Pancreas (tissue), 10 donors: Measurements from ENCODE around the gene HCFC1. TPM values are rescaled to one million over a fixed set of nuclear protein-coding genes. Genes with fewer than 3 reads are reported as not detected.

Experiments used
- ATAC-seq, 4 donors: fragments of 200-7000 bp; cut with Tn5 transposase; one replicate each; pipeline versions ENCODE4 v1.8.0 to v1.9.1; 2020; ENCODE audit warnings: mild to moderate bottlenecking in 4 of 4, moderate library complexity in 4 of 4
- DNase-seq, 6 donors: peaks; one replicate each; pipeline ENCODE4 v3.0.0-alpha.2; 2020
- FAIRE-seq: peaks from 2 replicates; lab custom pipeline; 2012; peaks lifted over from hg19 to GRCh38; lab: Jason Lieb, UNC
- H3K27ac ChIP-seq, 4 donors: fragments of 200-600 bp; sonication (generic); 1 replicate in 3 of 4; 2 replicates in 1 of 4; pipeline versions ENCODE4 v1.5.0 to v1.8.0; 2020
- H3K27me3 ChIP-seq, 4 donors: fragments of 200-600 bp; one replicate each; pipeline ENCODE4 v1.8.0; 2021
- H3K36me3 ChIP-seq, 3 donors: fragments of 200-600 bp; sonication (generic) in 1 of 3; one replicate each; pipeline versions ENCODE4 v1.5.0 to v1.8.0; 2020 to 2021
- H3K4me1 ChIP-seq, 3 donors: fragments of 200-600 bp; one replicate each; pipeline ENCODE4 v1.8.0; 2021
- H3K4me3 ChIP-seq, 4 donors: fragments of 200-600 bp; sonication (generic) in 2 of 4; one replicate each; pipeline versions ENCODE4 v1.5.0 to v1.8.0; 2020 to 2021
- H3K9me3 ChIP-seq, 4 donors: fragments of 200-600 bp; one replicate each; pipeline ENCODE4 v1.8.0; 2021
- WGBS, 2 donors: extraction: QIAGEN DNeasy Blood & Tissue Kit; methylation state at CpG; one replicate each; pipeline ENCODE4 v1.1.7; 2013; 5-methylcytosine and 5-hydroxymethylcytosine counted together
- intact Hi-C, 3 donors: fragments of 100-400 bp; cut with DNase I; formaldehyde crosslinking; loops; one replicate each; pipeline versions ENCODE4 v1.11.1 to v1.14.2; 2022
- polyA plus RNA-seq, 2 donors: library from polyadenylated mRNA; stranded (reverse); fragments of 200-250 nt; gene quantifications; one replicate each; pipeline ENCODE4 v1.2.3, GENCODE V29; 2013
- total RNA-seq, 6 donors: library from RNA; stranded (reverse); fragmentation: NEBNext Ultra II Directional in 4 of 6; extraction: Animal tissue kit (Norgen Biotek cat#: 25700) in 4 of 6; gene quantifications; one replicate each; pipeline versions ENCODE4 v1.2.1 to v1.2.4, GENCODE V29; 2021 to 2023
- TF ChIP-seq, protein P1 (sequence below), 4 donors: fragments of 200-600 bp; sonication (generic) in 3 of 4; IDR thresholded peaks; one replicate each; pipeline versions ENCODE4 v1.5.0 to v1.8.0; 2021; ENCODE audit warnings: antibody characterized with exemption in 4 of 4
- donor health status: healthy with polysubstance abuse.
- donor health status: DM: no; HTN: no; CAD: no; lungs with moderate emphysema.
- donor health status: DM: no; HTN: no; CAD: no.
- donor health status: control.
- donor health status: control.
- donor health status: Bipolar disorder and iron deficiency.
- donor health status: DM: yes; HTN: yes; CAD: no.
- donor health status: DM: no; HTN: no; CAD: no.
- donor health status: DM: no; HTN: no; CAD: no.
- donor health status: DM: yes; HTN: yes; CAD: no.

The HCFC1 gene
- total and polyA plus RNA-seq, 8 donors = 10.4 to 28.4 (median 16.6) TPM

GRCh38 chrX:154019061-154019621 is 47.5 kb upstream of the HCFC1 start:
- Histone ChIP-seq H3K4me3 (peak overlapping the region; percentile 27 to 68 (median 43)), H3K27ac (peak overlapping the region in 3 of 4 donors; percentile 42 to 63 (median 48)), H3K9me3 (no peaks in the 10 kb centered on the region), H3K36me3 (no peaks in the 10 kb centered on the region), H3K27me3 (no peaks in the 10 kb centered on the region), H3K4me1 (no peaks in the 10 kb centered on the region)
- no peak for FAIRE-seq
- peak in 1 of 4 donors; percentile 2 for ATAC-seq
- 0 to 29% methylated on average over 35 to 45 of the region's 45 CpGs for WGBS, 2 donors
- peak in 1 of 6 donors; percentile 62 for DNase-seq
- intact Hi-C loops = no loop called here
- TF ChIP-seq, protein P1, sequence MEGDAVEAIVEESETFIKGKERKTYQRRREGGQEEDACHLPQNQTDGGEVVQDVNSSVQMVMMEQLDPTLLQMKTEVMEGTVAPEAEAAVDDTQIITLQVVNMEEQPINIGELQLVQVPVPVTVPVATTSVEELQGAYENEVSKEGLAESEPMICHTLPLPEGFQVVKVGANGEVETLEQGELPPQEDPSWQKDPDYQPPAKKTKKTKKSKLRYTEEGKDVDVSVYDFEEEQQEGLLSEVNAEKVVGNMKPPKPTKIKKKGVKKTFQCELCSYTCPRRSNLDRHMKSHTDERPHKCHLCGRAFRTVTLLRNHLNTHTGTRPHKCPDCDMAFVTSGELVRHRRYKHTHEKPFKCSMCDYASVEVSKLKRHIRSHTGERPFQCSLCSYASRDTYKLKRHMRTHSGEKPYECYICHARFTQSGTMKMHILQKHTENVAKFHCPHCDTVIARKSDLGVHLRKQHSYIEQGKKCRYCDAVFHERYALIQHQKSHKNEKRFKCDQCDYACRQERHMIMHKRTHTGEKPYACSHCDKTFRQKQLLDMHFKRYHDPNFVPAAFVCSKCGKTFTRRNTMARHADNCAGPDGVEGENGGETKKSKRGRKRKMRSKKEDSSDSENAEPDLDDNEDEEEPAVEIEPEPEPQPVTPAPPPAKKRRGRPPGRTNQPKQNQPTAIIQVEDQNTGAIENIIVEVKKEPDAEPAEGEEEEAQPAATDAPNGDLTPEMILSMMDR (IDR thresholded peaks at IDR 0.05) = no peak

GRCh38 chrX:154018518-154019060 is 47.0 kb upstream of the HCFC1 start:
- DNase-seq (peak in 1 of 6 donors; percentile 38), ATAC-seq (no peak), FAIRE-seq (no peak)
- intact Hi-C loops = no loop called here
- H3K36me3 ChIP-seq = no peaks in the 10 kb centered on the region
- no peaks in the 10 kb centered on the region for H3K9me3 ChIP-seq
- peaks cover 0 to 4% (median 0%) of the 10 kb centered on the region in 4 donors for H3K27me3 ChIP-seq
- 72 to 73% methylated on average over 15 of the region's 15 CpGs for WGBS, 2 donors
- H3K4me1 ChIP-seq = no peaks in the 10 kb centered on the region
- TF ChIP-seq, protein P1 (IDR thresholded peaks at IDR 0.05) = no peak
- peak overlapping the region in 3 of 4 donors; percentile 42 to 63 (median 48) for H3K27ac ChIP-seq
- peak overlapping the region; percentile 27 to 68 (median 43) for H3K4me3 ChIP-seq

GRCh38 chrX:154017766-154018517 is 46.3 kb upstream of the HCFC1 start:
- Histone ChIP-seq H3K4me3 (no peak overlapping the region), H3K9me3 (no peaks in the 10 kb centered on the region), H3K27me3 (peaks cover 0 to 4% (median 0%) of the 10 kb centered on the region in 4 donors), H3K36me3 (no peaks in the 10 kb centered on the region), H3K4me1 (peaks cover 0 to 5% (median 0%) of the 10 kb centered on the region in 3 donors), H3K27ac (no peak overlapping the region)
- FAIRE-seq (no peak), DNase-seq (no peak), ATAC-seq (no peak)
- 90% methylated on average over 26 of the region's 26 CpGs for WGBS, 2 donors
- TF ChIP-seq, protein P1 (IDR thresholded peaks at IDR 0.05) = no peak
- intact Hi-C loops = no loop called here

DNA sequence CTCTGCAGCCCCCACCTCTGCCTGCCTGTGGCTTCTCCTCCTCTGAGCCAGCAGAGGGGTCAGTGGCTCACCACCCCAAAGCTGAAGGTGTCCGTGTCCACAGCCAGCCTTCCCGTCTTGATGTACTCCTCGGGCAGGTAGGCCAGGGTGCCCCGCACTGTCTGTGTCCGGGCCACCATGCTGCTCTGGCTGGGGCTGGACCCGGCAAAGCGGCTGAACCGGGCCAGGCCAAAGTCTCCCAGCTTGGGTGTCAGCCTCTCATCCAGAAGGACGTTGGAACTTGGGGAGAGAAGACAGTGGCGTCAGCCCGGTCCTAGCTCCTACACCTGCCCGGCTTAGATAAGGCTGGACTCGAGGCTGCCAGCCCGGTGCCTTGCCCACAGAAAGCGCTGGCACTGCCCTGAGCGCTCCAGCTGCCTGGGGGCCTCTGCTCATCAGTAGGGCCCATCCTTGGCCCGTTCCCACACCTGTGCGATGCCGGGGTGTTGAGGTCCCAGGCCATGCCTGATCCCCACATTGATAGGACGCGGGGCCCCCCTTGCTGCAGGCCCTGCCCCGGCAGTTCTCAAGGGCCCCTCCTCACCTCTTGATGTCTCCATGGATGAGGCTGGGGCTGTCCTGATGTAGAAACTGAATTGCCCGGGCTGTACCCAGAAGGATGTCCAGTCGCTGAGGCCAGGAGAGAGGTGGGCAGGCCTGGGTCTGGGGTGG is 44.9 kb upstream of the HCFC1 start:
- Histone ChIP-seq H3K4me1 (peaks cover 0 to 5% (median 0%) of the 10 kb centered on the region in 3 donors), H3K27ac (no peak overlapping the region), H3K36me3 (no peaks in the 10 kb centered on the region), H3K9me3 (no peaks in the 10 kb centered on the region), H3K27me3 (peaks cover 0 to 4% (median 0%) of the 10 kb centered on the region in 4 donors), H3K4me3 (no peak overlapping the region)
- FAIRE-seq (no peak), DNase-seq (peak in 1 of 6 donors; percentile 61), ATAC-seq (no peak)
- TF ChIP-seq, protein P1 (IDR thresholded peaks at IDR 0.05) = no peak
- WGBS, 2 donors = 86% methylated on average over 23 to 24 of the region's 24 CpGs
- intact Hi-C loops = no loop called here
